Adrenal gland (tissue), 5 donors: ENCODE measurements around the gene ADGRA1.
"Not testable (repeated sequence)": the region's sequence is repeated elsewhere in the genome, so short reads cannot be mapped to it uniquely, and the experiment has no call there.

ENCODE experiments used
- CTCF ChIP-seq, 6 experiments: fragments of 450-650 bp in 4 of 6; fragments of 200-600 bp in 2 of 6; sonication (generic) in 1 of 6; IDR thresholded peaks; 1 replicate in 5 of 6; 2 replicates in 1 of 6; pipeline versions ENCODE4 v1.5.1 to v1.8.0; 2016 to 2021; ENCODE audit warnings: antibody characterized with exemption in 6 of 6, mild to moderate bottlenecking in 2 of 6, moderate library complexity in 1 of 6
- POLR2A ChIP-seq, 2 donors: fragments of 450-650 bp; IDR thresholded peaks; one replicate each; pipeline ENCODE4 v1.6.1; 2017; ENCODE audit warnings: antibody characterized with exemption in 2 of 2, mild to moderate bottlenecking in 2 of 2, moderate library complexity in 1 of 2
- donor health status: DM: no; HTN: no; CAD: no.

- TF ChIP-seq POLR2A, CTCF (IDR thresholded peaks at IDR 0.05): not testable (repeated sequence)
Observed at GRCh38 chr10:133111640-133112039, 23.9 kb downstream of the ADGRA1 start.
